SW 1271 (cell line): ENCODE measurements around the gene PYROXD2.

Source experiments
- DNase-seq, 2 experiments: peaks; one replicate each; lab custom pipeline; 2025; lab: John Stamatoyannopoulos, UW

PYROXD2 gene

DNA sequence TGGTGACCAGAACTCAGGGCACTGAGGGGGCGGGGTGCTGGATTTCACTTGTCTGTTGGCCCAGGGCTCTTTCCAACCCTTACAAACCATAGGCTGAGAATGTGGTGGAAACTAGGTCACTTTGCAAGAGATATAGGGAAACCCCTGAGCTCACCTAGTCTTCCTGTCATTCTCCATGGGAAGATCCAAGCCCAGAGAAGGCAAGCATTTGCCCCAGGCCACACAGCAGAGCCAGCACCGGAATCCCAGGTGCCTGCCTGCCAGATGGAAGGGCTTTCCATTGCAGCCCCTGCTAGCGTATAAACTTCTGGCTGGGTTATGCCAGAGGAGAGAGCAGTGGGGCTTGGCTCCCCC is 427 bp downstream of the PYROXD2 start:
- no peak for DNase-seq

DNA sequence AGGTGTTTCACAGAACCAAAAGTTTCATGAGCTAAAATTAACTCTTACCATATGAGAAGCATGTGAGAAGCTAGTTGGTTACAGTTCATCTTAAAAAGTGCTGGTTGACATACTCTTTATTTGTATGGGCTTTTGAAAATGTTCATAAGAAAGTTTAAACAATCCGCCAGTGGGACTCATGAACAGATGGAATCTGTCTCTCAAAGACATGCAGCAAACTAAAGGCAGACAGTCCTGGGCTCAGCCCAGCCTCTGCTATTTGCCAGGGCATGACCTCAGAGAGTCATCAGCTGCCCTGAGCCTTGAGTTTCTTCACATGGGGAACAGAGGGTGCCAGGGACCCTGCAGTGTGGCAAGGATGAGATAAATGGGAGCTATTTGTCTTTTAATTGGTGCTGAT is 3.2 kb downstream of the PYROXD2 start:
- DNase-seq = no peak

DNA sequence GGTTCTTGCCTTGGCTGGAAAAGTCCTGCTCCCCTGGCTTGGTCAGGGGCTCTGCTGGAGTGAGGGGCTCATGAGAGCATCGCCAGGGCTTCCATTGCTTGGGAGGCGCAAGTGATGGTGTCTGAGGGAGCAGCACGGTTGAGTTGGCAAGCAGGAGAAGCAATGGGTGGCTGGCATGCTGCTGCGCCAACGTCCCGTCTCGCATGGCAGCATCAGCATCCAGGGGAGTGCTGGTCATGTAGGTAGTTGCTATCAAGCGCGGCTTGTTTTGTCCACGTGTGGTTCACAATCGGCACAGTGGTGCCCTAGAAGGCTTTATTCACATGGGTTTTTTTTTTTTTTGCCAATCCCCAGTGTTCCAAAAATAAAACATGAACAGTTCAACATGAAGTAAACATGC is 3.8 kb downstream of the PYROXD2 start:
- no peak for DNase-seq

DNA sequence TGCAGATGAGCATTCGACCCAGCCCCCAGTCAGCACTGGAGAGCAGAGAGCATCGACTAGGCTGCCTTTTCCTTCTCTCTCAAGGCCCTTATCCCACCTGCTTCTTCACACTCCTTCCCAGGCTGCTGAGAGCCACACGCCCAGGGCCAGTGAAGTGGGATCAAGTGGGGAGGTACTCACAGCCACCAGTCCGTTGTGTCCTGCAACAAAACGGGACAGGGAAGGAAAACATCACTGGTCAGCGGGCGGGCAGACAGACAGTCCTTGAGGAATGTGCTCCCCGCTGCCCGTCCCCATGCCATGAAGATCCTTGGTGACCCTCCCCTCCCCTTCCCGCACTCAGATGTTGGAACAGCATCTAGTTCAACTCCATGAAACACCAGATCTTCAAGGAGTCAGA is 4.2 kb downstream of the PYROXD2 start:
- no peak for DNase-seq

DNA sequence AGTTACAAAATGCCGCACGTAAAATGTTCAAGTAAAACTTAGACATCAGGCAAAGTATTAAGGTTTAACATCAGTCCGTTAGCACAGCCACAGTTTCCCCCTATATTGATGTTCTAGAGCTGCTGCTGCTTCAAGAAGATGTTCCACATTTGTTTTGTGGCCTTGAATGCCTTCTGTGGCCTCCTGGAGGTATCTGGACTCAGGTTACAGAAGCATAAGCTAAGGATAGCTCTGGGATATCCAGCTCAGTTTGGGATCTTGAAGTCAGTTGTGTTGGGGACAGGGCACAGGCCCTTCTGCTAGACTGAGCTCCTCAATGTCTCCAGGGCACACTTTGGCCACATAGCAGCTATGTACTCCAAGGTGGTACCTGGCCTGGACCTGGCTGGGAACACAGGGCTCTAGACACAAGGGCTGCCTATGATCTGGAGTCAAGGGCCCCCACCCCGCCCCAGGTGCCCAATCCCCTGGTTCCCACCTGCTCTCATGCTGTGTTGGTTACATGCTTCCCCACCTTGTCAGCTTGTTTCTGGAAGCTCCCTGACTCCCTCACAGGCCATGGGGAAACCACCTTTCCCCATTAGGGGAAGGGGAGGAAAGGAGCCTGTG is 4.7 kb downstream of the PYROXD2 start:
- no peak for DNase-seq

DNA sequence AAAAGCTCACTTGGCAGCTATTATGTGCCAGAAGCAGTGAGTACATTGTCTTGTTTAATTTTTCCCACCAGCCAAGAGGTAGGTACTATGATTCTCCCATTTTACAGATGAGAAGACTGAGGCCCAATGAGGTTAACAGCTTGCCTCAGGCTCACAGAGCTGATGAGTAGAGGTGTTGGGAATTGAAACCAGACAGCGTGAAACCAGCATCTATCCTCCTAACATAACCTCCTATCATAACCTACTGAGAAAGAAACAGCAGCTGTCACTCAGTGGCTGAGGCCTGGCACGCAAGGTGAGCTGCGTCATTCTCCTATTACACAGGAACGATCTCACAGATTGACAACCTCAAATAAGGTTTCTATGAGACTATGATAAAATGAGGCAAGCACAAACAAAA is 6.2 kb downstream of the PYROXD2 start:
- no peak for DNase-seq

DNA sequence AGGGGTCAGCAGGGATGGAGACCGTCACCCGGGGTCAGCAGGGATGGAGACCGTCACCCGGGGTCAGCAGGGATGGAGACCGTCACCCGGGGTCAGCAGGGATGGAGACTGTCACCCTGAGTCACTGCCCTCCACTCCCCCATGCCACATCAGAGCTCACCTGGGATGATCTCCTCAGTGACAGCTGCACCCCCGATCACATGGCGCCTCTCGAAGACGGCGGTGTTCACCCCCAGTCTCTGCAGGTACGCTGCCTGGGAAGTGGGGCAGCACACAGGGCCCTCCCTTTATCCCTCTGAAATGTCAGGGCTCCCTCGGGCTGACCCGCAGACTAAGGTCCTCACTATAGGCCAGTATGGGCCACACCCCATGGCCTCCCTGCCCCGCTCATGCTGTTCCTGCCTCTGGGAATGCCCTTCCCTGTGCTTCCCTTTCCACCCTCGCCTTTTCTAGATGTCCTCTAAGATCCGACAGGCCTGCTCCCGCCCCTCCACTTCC is 7.2 kb downstream of the PYROXD2 start:
- no peak for DNase-seq

DNA sequence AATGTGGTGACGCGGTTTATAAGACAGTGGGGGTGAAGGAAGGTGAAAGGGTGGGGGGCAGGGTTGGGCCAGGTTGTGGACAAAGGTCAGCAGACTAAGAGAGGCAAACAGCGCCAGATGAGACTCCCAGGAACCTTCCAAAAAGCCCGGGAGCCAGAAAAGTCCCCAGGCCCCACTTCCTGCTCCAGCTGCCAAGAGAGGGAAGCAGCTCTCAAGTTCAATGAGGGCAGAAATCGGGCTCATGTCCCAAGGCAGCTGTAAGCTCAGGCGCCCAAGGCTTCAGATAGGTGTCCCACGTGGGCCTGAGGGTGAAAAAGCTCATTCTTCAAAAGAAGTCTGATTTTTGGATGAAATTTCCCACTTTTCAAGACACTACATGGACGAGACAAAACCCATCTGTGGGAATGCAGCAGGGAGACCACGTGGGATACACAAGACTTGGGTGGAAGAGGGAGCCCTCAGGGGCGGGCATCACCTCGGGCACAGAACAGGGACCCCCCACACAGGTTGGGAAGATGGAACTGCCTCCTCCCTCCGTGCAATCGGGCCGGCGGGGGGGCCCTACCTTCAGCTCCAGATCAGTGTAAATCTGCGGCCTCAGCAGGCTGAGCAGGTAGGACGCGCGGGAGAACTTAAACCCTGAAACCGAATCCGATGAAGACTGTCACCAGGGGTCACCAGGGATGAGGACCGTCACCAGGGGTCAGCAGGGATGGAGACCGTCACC is 7.8 kb downstream of the PYROXD2 start:
- DNase-seq = no peak

DNA sequence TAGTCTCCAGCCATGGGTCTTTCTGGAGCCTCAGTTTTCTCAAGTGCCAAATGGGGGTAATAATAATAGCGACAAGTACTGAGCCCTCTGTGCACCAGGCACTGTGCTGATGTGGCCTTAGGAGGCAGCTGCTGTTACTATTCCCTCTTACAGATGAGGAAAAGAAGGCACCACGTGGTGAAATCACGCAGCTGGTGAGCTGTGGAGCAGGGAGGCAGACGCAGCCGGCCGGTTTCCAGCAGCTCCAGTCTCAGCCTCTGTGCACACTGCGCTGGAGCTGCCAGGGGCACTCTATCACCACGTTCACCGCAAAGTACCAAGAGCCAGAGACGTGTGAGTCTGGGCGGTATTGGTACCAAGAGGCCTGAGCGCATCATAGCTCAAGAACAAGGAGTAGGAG is 9.6 kb downstream of the PYROXD2 start:
- DNase-seq = no peak

DNA sequence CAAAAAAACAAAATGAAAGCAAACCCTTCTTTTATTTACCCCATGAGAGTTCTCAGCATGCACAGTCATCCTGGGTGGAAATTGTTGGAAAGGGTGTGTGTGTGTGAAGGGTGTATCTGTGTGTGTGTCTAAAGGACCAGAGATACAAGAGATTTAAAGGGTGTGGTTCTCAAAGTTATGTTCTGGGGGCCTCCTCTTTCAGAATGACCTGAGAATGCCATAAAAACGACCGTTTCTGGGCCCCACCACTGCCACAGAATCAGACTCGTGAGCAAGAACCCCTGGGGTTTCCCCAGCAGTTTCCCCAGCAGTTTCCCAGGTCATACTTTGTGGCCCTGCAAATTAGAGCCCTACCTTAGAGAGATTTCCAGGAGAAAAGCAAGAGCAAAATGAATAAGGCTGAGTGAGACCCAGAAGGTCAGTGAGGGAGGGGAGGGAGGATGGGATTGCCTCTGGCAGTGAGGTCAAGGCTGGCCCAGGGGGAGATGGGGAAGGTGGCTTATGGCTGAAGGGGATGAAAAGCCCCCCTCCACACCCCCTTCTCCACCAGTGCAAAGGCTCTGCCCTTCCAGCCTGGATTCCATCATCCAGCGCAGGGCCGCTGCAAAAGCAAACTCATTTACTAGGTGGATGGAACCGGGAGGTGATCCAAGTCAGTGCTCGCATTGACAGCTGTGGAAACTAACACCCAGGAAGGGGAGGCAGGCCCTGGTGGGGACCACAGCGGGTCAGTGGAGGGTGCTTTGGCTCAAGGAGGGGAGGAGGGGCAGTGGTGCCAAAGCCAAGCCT is 10.2 kb downstream of the PYROXD2 start:
- no peak for DNase-seq

DNA sequence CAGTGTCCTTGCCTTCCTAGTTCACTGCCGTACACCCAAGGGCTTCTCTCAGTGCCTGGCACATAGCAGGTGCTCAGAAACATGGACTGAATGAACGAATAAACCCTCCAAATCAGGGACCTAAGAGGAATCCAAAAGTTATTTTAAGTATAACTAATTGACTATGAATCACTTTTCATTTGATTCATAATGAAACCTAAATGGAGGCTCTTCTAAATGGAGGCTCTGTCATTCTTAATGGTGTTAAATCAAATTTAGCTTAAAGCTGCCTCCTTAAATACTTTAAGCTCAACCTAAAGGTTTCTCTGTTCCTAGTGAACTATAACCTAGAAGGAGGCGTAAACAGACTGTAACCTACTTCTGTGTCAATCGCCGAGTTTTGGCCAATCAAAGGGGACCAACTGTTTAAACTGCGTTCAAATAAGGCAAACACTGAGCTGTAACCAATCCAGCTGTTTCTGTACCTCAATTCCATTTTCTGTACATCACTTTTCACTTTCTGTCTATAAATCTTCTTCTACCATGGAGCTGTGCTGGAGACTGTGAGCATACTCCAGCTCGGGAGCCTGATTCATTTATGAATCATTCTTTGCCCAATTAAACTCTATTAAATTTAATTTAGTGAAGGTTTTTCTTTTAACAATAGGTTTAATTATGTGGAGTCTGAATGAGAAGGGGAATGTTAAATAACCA is 11.0 kb downstream of the PYROXD2 start:
- no peak for DNase-seq

DNA sequence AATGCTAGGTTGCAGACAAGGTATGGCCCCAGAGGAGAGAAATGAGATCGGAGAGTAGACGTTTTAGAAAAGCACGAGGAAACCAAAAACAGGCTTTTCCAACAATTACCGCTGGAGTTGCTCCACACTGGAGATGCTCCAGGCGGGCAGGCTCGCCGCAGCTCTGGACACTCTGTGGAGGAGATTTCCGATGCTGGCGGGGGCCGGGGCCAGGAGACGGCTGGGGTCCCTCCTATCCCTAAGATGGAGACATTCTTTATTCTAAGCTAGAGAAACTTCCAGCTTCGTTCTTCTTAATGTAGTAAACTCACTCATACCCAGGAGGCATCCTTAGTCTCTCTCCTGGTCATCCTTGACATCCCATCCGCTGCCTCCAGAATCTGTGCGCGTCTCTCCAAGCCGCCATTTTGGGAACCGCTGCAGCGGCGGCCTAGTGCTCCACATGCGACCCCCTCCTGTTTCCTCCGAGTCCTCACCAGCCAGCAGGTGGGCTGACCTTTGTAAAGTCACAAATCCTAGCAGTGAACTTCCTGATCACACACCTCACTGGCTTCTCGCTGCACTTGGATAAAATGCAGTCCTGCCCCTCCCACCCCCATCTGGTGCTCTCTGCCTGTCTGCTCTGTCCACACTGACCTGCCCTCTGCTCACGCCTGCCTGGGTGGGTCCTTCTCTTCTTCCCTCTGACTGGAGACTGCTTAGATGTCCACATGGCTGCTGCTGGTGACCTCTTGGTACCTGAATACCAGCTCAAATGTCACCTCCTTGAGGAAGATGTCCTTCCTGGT is 11.9 kb downstream of the PYROXD2 start:
- no peak for DNase-seq

DNA sequence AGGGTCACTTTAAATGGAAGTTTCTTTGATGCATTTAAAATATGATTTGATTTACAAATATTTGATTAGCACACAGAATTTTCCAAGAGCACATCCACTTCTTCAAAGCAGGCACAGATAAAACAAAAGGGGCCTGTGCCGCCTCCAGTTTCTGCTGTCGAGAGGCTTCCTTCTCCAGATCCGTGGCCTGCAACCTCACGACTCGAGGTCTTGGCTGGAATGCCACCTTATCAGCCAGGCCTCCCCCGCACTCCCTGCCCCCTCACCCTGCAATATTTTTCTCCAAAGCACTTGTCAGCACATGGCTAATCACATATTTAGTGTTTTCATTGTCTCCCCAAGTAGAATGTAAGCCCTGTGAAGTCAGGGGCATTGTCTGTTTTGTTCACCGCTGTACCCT is 12.5 kb downstream of the PYROXD2 start:
- no peak for DNase-seq

DNA sequence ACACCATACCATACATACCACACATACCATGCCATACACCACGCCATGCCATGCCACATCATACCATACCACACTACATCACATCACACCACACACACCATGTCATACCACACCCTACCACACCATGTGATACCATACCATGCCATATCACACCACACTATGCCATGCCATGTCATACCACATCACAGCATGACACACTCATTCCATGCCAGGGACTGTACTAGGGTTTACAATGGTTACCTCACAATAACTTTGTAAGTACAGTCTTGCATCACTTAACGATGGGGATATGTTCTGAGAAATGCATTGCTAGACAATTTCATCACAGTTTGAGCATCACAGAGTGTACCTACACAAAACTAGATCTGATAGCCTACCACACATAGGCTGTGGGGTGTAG is 14.5 kb downstream of the PYROXD2 start:
- no peak for DNase-seq

DNA sequence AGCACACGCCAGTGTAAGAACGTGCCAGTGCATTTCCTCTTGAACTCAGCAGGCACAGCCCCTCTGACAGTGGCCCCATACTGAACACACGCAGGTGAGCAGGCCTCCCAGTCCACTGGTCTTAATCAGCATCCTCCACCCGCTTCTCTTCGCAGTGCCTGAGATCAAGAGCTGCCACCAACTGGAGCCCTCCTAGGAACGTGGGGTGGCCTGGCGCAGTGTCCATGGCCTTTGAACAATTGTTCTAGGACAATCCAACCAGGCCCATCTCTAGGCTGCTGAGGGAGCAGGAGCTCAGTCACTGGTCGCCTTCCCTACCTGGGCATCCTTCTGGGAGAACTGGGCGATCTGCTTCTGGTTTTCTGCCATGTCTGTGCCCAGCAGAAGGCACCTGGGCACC is 15.2 kb downstream of the PYROXD2 start:
- DNase-seq = no peak

DNA sequence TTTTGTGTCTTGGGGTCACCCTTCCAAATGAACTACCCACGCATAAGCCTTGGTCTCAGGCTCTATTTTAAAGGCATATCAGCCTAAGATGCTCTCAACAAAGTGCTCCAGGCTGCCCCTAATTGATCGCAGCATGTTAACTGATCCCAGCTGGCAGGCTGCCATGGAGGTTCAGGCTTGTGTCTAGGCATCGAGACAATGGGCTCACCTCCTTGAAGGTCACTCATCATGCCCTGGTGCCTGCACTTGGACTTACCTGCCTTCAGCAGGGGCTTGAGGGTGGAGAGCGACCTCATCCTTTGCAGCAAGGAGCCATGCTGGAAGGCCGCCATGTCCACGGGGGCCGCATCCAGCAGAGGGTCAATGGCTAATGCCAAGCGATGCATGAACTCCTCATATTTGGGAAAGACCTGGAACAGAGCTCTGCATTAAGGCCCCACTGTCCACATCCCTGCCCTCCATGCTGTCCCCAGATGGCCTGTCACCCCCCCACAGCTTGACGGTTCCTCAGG is 17.8 kb downstream of the PYROXD2 start:
- DNase-seq = no peak

DNA sequence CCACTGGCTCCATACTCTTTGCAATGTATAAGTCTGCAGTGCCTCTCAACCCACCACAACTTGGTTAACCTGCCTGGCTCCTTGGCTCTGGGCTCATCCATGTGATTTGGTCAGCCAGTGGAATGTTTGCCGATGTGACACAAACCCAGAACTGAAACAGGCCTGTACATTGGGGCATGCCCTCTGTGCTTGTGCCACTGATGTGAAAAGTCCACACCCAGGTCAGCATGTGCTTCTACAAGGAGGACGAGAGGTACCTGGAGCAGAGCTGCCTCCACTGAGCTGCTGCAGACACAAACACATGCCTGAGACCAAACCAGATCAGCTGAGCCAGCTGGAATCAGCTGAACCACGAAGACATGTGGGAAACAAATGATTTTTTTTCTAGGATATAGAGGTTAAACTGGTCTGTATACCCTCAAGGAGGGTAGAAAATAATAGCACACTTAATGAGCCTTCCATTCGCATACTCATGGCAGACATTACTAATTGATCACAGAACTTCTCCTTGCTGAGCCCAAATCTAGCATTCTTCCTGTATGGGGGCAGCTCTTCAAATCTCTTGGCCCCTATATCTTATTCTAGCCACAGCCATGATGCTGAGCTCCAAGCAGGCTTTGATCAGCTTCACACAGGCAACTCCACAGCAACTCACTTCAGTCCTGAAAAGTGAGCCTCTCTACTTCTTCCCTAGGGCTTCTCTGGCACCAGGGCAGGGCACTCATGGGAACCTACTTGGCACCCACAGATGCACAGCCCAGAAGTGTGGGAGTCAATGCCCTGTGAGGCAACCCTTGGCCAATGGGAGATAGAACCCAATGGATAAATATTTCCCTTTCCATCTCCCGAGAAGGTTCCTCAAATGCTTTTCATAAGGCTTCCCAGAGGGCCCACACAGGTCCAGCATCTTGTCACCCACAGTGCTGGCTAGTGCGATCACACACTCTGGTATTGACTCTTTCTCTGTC is 18.6 kb downstream of the PYROXD2 start:
- DNase-seq = no peak

DNA sequence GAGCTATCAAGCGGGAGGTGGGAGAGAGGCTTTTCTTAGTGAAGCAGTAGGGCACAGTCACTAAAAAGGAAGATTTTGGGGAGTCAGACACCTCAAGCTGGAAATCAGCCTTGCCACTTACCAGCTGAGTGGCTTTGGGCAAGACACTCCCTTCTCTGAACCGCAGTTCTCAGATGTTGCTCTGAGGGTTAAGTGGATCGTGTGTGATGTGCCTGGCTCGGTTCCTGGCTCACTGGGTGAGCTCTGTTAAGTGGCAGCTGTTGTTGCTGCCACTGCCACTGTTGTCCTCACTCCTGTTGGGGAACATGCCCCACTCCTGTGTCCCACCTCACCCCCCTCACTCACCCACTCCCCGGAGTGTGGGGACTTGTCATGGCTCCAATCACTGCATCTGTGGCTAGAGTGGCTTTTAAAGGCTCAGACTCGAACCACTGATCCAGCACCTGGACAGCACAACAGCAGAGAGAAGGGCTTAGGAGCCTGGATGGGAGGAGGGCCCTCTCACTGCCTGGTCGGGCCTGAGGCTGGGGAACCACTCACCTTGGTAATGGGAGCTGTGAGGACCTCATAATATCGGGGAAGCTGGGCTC is 20.0 kb downstream of the PYROXD2 start:
- DNase-seq = no peak

DNA sequence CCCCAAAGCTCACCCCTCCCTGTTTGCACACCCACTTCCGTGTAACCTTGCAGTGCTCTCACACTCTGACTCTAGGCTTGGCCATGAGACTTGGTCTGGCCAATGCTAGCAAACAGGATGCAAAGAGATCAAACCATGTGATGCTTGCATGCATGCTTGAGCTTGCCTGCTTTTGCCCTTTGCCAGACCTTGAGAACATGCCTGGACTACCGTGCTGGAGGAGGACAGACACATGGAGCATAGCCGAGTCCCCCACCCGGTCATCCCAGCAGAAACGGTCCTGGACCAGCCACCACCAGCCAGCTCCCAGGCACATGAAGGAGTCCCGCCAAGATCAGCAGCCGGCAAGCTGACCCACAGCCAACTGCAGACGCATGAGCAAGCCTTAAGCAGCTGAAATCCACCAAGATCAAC is 23.4 kb downstream of the PYROXD2 start:
- no peak for DNase-seq

DNA sequence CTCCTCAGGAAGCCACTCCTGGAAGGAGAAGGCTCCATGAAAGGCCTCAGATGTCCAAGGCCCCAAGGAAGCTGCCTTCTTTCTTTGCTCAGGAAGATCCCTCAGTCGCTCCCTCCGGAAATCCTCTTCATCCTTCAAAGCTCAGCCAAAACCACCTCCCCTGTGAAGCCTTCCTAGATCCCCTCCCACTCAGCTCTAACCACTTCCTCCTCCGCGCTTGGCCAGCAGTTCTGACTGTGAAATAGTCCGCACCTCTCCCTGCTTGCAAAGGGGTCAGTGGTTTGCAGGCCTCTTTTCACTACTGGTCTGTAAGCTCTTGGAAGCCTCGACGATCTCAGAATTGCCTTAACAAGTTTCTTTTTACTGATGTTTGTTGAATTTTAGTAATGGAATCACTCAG is 23.9 kb downstream of the PYROXD2 start:
- no peak for DNase-seq
